Erythroblast (primary cell): ENCODE results near the gene ADAMTS13.

Source experiments
- GATA1 ChIP-seq: IDR thresholded peaks from 2 replicates; pipeline ENCODE4 v1.6.1; 2011; ENCODE audit warnings: low read depth, mild to moderate bottlenecking, control low read depth, low read length, moderate library complexity
- POLR2A ChIP-seq: IDR thresholded peaks from 2 replicates; pipeline ENCODE4 v1.6.1; 2011; ENCODE audit warnings: mild to moderate bottlenecking, low read length

DNA sequence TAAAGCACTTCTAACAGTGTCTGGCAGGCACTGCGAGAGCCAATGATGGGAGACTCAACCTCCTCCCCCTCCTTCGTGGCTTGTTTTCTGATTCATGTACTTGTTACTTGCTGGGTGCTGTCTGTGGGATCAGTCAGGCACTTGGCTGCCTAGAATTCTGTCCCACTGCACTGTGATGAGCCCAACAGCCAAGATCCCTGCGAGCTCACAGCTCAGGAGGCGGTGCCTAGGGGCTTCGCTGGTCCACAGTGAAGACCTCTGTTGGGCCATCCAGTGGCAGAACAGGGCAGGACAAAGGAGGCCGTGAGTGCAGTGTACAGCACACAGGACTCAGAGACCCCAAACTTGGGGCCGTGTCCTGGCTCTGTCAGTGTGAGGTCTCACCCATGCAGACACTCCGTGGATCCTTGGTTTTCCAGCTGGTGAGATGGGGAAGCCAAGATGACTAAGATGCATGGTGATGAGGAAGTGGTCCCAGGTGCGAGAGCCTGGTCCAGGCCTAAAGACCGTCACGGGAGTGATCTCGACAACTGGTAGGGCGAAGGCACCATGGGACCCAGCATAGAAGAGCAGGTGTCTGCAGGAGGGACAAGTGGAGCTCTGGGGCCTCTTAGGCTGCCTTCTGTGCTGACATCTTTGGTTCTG, 83.1 kb downstream of the ADAMTS13 start:
- TF ChIP-seq POLR2A (no peak), GATA1 (no peak)
